HG02610 (cell line): Measurements from ENCODE around the gene DCAF6.

Experiments
- ATAC-seq: cut with Tn5 transposase; IDR thresholded peaks from one replicate; pipeline ENCODE4 v1.9.1; 2021; ENCODE audit warnings: mild to moderate bottlenecking, moderate library complexity; ENCODE audit not compliant: unreplicated experiment

Gene DCAF6

DNA sequence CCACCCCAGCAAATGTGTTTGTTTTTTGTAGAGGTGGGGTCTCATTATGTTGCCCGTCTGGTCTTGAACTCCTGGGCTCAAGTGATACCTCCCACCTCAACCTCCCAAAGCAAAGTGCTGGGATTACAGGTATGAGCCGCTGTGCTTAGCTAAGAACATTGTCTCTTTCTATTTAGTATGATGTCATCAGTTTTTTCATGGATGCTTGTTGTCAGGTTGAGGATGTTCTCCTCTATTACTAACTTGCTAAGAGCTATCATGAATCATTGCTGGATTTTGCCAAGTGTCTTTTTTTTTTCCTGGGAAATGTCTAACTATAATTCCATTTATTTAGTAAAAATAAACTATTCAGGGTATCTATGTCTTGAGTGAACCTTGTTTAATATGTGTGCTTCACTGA is 19.4 kb downstream of the DCAF6 start:
- ATAC-seq = no peak

DNA sequence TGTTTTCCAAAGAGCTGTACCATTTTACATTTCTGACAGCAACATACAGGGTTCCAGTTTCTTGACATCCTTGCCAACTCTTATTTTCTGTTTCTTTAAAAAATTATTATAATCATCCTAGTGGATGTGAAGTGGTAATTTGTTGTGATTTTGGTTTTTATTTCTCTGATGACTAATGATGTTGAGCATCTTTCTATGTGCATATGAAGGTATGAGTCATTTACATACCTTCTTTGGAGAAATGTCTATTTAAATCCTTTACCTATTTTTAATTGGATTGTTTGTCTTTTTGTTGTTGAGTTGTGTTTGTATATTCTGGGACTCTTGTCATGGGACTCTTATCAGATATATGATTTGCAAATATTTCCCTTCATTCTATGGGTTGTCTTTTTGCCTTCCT is 21.2 kb downstream of the DCAF6 start:
- ATAC-seq = no peak

DNA sequence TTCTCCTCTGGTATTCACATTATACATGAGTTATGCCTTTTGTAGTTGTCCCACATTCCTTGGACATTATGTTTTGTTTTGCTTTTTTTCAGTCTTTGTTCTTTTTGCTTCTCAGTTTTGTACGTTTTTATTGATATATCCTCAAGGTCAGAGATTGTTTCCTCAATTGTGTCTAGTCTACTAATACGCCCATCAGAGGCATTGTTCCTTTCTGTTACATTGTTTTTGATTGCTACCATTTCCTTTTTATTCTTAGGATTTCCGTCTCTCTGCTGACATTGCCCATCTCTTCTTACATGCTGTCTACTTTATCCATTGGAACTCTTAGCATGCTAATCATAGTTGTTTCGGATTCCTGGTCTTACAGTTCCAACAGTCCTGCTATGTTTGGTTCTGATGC is 28.2 kb downstream of the DCAF6 start:
- ATAC-seq = no peak

DNA sequence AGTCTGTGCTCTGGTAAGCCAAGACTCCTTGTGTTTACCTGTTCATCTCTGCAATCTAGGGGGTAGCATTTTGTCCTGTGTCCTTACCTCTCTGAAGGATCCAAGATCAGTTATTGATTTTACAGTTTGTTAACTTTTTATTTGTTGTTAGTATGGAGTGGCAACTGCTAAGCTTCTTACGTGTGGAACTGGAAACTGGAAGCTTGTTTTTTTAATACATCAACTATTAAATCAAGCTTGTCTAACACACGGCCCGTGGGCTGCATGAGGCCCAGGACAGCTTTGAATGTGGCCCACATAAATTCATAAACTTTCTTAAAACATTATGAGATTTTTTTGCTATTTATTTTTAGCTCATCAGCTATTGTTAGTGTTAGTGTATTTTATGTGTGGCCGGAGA is 29.6 kb downstream of the DCAF6 start:
- ATAC-seq = no peak

- ATAC-seq = no peak
Measured at GRCh38 chr1:167968569-167968968, 32.1 kb downstream of the DCAF6 start.

- ATAC-seq = no peak
Measured at GRCh38 chr1:167973832-167974231, 37.3 kb downstream of the DCAF6 start.

GRCh38 chr1:167974698-167975097 is 38.2 kb downstream of the DCAF6 start:
- ATAC-seq = no peak

GRCh38 chr1:167977245-167977644 is 40.8 kb downstream of the DCAF6 start:
- no peak for ATAC-seq

DNA sequence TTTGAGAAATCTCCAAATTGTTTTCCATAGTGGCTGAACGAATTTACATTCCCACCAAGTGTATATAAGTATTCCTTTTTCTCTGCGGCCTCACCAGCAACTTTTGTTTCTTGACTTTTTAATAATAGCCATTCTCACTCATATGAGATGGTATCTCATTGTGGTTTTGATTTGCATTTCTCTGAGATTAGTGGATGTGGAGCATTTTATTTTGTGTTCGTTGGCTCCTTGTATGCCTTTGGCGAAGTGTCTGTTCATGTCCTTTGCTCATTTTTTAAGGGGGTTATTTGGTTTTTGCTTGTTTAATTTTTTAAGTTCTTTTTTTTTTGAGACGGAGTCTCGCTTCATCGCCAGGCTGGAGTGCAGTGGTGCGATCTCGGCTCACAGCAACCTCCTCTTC is 45.5 kb downstream of the DCAF6 start:
- ATAC-seq = no peak

- ATAC-seq = no peak
Measured at GRCh38 chr1:167983797-167984420, 47.4 kb downstream of the DCAF6 start.

- no peak for ATAC-seq
Measured at GRCh38 chr1:167984886-167985489, 48.5 kb downstream of the DCAF6 start.

DNA sequence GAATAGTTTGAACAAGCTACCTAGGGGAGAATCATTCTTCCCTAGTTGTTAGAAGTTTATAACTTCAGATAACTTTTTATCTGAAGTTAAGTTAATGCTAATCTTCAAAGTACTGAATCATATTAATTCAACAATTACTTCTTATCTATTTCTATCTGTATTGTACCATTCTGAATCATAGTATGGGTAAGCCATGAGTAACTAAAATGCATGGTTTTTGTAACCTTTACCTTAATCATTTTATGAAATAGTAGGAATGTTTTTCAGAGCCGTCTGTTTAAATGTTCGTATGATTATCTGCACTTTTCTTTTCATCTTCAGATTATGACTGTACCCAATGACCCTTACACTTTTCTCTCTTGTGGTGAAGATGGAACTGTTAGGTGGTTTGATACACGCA is 50.7 kb downstream of the DCAF6 start:
- ATAC-seq = no peak

DNA sequence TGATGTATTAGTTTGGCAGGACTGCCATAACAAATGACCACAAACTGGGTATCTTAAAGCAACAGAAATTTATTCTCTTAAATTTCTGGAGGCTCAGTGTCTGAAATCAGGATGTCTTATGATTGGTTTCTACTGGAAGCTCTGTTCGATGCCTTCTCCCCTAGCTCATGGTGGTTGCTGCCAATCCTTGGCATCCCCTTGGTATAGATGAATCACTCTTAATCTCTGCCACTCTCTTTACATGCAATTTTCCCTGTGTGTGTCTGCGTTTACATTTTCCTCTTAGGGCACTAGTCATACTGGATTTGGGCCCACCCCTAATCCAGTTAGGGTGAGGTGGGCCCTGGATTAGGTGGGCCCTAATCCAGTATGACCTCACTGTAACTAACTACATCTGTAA is 55.1 kb downstream of the DCAF6 start:
- no peak for ATAC-seq

- no peak for ATAC-seq
Measured at GRCh38 chr1:167993720-167994119, 57.2 kb downstream of the DCAF6 start.

- no peak for ATAC-seq
Measured at GRCh38 chr1:167994560-167994959, 58.1 kb downstream of the DCAF6 start.

- ATAC-seq = no peak
Measured at GRCh38 chr1:167995038-167995437, 58.6 kb downstream of the DCAF6 start.

GRCh38 chr1:167996266-167996665 is 59.8 kb downstream of the DCAF6 start:
- ATAC-seq = no peak

GRCh38 chr1:167997037-167997575 is 60.6 kb downstream of the DCAF6 start:
- no peak for ATAC-seq

DNA sequence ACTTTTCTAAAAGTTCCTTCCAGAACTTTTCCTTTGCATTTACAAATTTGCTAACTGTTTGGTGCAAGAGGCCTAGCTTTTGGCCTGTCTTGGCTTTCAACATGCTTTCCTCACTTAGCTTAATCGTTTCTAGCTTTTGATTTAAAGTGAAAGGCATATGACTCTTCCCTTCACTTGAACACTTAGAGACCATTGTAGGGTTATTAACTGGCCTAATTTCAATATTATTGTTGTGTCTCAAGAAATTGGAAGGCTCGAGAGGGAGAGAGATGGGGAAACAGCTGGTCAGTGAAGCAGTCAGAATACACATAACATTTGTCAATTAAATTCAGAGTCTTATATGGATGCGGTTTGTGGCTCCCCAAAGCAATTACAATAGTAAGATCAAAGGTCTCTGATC is 63.4 kb downstream of the DCAF6 start:
- no peak for ATAC-seq

DNA sequence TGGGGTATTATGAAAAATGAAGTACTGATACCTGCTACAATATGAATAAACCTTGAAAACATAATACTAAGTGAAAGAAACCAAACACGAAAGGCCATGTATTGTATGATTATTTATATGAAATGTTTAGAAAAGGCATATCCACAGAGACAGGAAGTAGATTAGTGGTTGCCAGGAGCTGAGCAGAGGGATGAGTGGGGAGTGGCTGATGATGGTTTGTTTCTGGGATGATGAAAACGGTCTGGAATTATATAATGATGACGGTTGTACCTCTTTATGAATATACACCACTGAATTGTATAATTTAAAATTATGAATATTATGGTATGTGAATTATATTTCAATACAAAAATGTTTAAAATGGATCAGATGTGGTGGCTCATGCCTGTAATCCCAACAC is 64.2 kb downstream of the DCAF6 start:
- ATAC-seq = no peak

- ATAC-seq = no peak
Measured at GRCh38 chr1:168001213-168001612, 64.7 kb downstream of the DCAF6 start.

- no peak for ATAC-seq
Measured at GRCh38 chr1:168004531-168004930, 68.0 kb downstream of the DCAF6 start.

DNA sequence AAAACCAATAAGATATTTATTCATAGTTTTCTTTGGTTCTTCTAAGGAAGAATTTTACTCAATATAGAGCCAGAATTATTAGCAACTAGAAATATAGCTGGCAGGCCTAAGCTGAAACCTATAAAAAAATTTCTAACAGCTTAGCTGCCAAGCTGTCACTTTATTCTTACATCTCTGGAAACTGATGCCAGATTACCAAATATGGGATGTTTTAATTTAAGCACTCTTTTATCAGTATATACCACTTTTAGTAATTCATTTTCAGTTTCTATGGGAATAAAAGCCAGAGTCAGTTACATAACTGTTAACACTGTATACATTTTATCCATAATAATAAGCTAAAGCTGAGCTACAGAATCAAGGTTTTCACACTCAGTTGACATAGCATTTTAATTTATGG is 69.0 kb downstream of the DCAF6 start:
- no peak for ATAC-seq
